NCI-H1105 treated with DMSO at 0.1 percent for 48 hours (cell line): ENCODE data around the gene CARD8.
"Not testable (repeated sequence)": the region's sequence is repeated elsewhere in the genome, so short reads cannot be mapped to it uniquely, and the experiment has no call there.

ENCODE experiments used
- DNase-seq: peaks from one replicate; lab custom pipeline; 2025; lab: John Stamatoyannopoulos, UW

The CARD8 gene

GRCh38 chr19:48265326-48265725 lies 9.6 kb upstream of the CARD8 start:
- DNase-seq = not testable (repeated sequence)

DNA sequence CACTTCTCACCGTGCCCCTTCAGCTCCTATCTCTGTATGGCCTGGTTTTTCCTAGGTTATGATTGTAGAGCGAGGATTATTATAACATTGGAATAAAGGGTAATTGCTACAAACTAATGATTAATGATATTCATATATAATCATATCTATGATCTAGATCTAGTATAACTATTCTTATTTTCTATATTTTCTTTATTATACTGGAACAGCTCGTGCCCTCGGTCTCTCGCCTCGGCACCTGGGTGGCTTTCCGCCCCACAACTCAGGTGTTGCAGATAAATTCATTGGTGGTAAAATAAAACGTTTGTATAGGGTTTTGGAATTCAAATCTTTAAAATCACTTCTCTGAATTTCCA lies 4.6 kb upstream of the CARD8 start:
- DNase-seq = not testable (repeated sequence)

DNA sequence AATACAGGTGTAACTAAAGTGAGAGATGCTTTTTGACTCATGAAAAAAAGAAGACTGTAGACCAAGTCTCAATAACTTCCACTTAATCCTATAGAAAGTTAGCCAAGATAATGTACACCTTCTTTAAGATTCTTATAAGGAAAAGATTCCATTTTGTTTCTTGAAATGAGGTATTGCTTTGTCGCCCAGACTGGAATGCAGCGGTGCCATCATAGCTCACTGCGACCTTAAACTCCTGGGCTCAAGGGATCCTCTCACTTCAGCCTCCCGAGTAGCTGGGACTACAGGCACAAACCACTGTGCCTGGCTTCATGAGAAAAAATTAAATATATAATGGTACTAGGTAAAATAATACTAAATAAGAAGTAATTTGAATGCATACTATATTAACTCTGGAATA lies 3.3 kb upstream of the CARD8 start:
- DNase-seq = not testable (repeated sequence)

- no peak for DNase-seq
Measured at GRCh38 chr19:48258350-48258749, 2.6 kb upstream of the CARD8 start.

DNA sequence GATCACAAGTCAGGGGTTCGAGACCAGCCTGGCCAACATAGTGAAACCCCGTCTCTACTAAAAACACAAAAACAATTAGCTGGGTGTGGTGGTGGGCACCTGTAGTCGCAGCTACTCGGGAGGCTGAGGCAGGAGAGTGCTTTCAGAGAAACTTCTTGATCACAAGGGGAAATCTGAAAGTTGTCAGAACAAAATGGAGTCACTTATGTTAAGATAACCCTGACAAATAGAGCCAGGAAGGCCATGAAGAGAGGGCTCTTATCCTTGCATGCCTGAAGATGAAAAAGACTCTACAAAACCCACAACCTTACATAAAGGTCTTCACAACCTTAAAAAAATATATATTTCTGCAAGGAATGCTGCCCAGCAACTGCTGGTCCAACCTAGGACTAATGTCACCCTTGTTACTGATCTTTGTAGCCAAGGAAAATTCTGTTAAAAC lies 1.2 kb downstream of the CARD8 start:
- DNase-seq = no peak

DNA sequence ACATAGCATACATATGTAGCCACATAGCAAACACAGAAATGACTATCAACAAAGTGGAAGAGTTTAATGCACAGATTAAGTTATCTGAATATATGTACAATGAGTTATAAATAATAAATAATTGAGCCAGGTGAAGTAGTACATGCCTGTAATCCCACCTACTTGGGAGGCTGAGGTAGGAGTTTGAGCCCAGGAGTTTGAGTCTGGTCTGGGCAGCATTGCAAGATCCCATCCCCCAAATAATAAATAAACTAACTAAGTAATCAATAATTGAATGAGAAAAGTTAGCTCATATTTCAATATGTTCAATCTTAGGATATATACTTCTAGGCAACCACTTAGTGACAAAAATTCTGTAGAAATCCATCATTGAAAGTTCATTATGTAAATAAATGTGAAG lies 1.7 kb downstream of the CARD8 start:
- DNase-seq = no peak

DNA sequence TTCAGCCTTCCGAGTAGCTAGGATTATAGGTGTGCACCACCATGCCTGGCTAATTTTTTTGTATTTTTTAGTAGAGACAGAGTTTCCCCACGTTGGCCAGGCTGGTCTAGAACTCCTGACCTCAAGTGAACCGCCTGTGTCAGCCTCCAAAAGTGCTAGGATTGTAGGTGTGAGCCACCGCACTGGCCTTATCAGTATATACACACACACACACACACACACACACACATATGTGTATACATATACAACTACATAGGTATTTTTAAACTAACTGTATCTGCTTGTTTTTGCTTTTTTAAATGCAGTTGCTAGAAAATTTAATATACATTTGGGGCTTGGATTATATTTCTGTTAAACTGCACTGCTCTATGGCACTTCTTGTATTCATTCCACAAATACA lies 3.1 kb downstream of the CARD8 start:
- DNase-seq = no peak

- no peak for DNase-seq
Measured at GRCh38 chr19:48250290-48251025, 5.3 kb downstream of the CARD8 start.

- no peak for DNase-seq
Measured at GRCh38 chr19:48249502-48250014, 6.2 kb downstream of the CARD8 start.

- DNase-seq = no peak
Measured at GRCh38 chr19:48248081-48248833, 7.5 kb downstream of the CARD8 start.

DNA sequence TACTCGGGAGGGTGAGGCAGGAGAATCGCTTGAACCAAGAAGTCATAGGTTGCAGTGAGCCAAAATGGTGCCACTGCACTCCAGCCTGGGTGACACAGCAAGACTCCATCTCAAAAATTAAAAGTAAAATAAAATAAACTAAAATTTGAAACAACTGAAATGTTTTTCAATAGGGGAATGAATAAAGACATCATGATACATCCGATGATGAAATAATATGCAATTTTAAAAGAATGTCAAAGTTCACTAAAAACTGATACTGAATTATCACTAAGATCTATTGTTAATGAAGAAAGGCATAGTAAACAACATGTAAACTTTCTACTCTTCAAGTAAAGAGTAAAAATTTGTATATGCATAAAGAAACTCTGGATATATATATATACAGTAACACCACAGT lies 8.5 kb downstream of the CARD8 start:
- DNase-seq = no peak

- DNase-seq = no peak
Measured at GRCh38 chr19:48246101-48246500, 9.6 kb downstream of the CARD8 start.

DNA sequence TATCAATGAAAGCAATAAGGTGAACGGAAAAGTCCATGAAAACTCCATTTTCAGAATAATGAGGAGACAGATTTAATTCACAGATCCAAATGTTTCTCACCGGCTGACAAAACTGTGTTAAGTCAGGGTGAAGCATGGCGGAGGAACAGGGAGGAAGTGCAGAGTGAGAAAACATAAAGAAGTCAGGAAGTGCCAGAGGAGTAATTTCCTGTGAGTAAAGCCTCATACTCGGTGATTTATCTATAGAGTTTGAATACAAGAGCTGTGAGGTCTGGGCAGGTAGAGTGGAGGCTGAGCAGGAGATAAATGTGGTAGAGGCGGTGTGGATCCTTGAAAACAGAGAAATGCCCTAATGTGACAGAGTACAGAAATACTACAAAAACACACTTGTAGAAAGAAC lies 11.4 kb downstream of the CARD8 start:
- DNase-seq = no peak

DNA sequence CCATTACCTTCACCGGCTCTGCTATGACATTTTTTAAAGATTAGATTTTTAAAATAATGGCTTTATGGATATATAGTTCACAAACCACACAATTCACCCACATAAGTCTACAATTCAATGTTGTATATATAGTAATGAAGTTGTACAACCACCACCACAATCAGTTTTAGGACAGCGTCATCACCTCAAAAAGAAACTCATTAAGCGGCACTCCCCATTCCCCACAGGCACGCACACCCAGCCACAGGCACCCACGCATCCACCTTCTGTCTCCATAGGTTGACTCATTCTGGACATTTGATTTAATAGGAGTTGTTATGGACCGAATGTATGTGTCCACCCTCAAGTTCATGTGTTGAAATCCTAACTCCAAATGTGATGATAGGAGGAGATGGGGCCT lies 13.9 kb downstream of the CARD8 start:
- not testable (repeated sequence) for DNase-seq

DNA sequence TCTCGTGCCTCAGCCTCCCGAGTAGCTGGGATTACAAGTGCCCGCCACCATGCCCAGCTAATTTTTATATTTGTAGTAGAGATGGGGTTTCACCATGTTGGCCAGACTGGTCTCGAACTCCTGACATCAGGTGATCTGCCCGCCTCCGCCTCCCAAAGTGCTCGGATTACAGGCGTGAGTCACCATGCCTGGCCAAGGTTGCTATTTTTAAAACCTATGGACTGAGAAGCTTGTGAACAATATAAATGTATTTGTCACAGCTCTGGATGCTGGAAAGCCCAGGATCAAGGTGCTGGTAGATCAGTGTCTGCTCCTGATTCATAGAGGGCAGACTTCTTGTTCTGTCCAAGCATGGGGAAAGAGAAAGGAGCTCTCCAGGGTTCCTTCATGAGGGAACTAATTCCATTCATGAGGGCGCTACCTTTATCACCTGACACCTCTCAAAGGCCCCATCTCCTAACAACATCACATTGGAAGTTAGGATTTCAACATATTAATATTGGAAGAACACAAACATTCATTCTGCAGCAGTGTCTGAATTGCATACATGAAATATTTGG lies 16.1 kb downstream of the CARD8 start:
- no peak for DNase-seq

GRCh38 chr19:48239120-48239519 lies 16.6 kb downstream of the CARD8 start:
- no peak for DNase-seq

GRCh38 chr19:48237057-48237456 lies 18.7 kb downstream of the CARD8 start:
- DNase-seq = no peak

- no peak for DNase-seq
Measured at GRCh38 chr19:48230555-48231129, 25.1 kb downstream of the CARD8 start.

DNA sequence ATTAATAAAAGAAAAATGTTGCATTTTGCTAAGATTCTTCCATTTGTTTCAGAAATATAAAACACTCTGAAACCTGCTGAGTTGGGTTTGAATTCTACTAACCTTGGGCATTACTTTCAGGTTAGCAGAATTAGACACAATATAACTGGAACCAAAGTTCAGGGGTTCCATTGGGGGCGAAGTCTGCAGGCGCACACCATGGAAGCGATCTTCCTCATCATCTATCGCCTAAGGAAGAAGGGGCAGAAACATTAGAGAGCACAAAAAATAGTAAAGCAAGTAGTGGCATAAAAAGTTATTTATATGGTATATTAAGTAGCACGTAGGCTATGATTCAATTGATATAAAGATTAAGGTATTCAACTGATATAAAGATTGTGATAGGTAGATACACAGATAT lies 34.1 kb downstream of the CARD8 start:
- DNase-seq = no peak

DNA sequence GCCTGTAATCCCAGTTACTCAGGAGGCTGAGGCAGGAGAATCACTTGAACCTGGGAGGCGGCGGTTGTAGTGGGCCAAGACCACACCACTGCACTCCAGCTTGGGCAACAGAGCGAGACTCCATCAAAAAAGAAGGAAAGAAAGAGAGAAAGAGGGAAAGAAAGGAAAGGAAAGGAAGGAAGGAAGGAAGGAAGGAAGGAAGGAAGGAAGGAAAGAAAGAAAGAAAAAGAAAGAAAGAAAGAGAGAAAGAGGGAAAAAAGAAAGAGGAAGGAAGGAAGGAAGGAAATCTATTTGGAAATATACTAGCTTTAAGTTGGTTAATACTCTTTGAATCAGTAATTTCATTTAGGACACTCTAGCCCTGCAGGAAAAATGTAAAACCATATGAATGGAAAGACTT lies 34.9 kb downstream of the CARD8 start:
- not testable (repeated sequence) for DNase-seq

DNA sequence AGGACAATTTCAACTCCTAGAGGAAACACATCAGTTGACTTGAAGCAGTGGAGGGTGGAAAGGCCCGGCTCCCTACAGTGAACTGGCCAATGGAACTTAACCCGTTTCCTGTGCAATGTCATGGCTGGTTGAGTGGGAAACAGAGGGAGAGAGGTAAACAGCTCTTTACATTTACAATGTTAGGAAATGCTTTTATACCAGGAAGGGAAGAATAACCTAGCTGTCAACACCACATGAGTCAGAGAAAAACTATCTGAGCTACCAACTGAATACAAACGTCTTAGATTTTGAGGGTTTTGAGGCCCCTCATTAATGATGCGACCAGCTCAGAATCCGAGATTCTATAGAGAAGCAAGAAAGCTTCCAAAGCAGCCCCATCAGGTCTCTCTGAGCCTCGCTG lies 36.7 kb downstream of the CARD8 start:
- DNase-seq = no peak

DNA sequence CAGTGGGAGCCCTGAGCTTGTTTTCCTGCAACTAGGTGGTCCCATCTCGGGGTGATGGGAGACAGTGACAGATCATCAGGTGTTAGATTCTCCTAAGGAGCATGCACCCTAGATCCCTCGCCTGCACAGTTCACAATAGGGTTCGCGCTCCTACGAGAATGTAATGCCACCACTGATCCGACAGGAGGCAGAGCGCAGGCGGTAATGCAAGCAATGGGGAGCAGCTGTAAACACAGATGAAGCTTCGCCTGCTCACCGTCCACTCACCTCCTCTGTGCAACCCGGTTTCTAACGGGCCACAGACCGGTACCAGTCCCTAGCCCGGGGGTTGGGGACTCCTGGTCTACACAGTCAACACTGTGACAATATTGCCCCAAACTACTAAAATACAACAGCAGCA lies 38.8 kb downstream of the CARD8 start:
- no peak for DNase-seq

GRCh38 chr19:48213959-48214358 lies 41.8 kb downstream of the CARD8 start:
- DNase-seq = no peak
